Measurements from ENCODE around the gene GYPE. TPM values are rescaled to one million over a fixed set of nuclear protein-coding genes. Genes with fewer than 3 reads are reported as not detected.

Gene GYPE
- 0.23 TPM for total RNA-seq

DNA sequence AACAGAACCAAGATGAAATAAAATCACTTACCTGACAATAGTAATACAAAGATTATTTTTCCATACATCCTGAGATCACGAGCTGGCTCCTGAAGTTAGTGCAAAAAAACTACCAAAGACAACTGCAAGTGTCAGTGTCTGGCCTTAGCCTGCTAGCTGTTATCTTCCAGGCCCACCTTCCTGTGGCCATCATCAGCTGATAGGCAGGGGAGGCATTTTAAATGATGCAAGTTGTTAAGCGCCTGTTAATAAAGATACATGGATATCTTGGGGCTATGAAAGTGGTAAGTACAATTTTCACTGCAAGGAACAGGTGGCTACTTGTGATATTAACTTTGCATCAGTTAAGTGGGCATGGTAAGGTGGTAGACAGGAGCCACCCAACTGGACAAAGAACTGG is at the start of gene GYPE:
Gene GYPE (minus strand): TSS at position 120 of the 400 bp plus-strand sequence. CDS start 52 bp downstream, at position 68.

Other genes starting within 250 kb of the GYPE start
- gene FREM3, start 204.9 kb downstream of the GYPE start, total RNA-seq, result 3.2 TPM
- gene GYPB, start 113.8 kb upstream of the GYPE start, total RNA-seq, result 2.3 TPM
- gene GYPA, start 235.2 kb upstream of the GYPE start, total RNA-seq, result 5.1 TPM

Data from diencephalon (tissue), 1 donor.